Muscle of back (tissue), 11 donors: ENCODE measurements around the gene COL6A2. TPM values are rescaled to one million over a fixed set of nuclear protein-coding genes. Genes with fewer than 3 reads are reported as not detected.
"Not testable (repeated sequence)": the region's sequence is repeated elsewhere in the genome, so short reads cannot be mapped to it uniquely, and the experiment has no call there.

ENCODE experiments used
- DNase-seq, 3 donors: peaks; one replicate each; pipeline versions ENCODE4 v3.0.0 to v3.0.0-alpha.2; 2013
- polyA plus RNA-seq, 10 donors: library from polyadenylated mRNA; unstranded; fragments of 120-200 nt; gene quantifications; one replicate each; pipeline ENCODE4 v1.2.1, GENCODE V29; 2013; ENCODE audit not compliant: insufficient read length in 10 of 10

COL6A2 gene
- polyA plus RNA-seq, 10 donors, result 464 to 978 (median 662) TPM

DNA sequence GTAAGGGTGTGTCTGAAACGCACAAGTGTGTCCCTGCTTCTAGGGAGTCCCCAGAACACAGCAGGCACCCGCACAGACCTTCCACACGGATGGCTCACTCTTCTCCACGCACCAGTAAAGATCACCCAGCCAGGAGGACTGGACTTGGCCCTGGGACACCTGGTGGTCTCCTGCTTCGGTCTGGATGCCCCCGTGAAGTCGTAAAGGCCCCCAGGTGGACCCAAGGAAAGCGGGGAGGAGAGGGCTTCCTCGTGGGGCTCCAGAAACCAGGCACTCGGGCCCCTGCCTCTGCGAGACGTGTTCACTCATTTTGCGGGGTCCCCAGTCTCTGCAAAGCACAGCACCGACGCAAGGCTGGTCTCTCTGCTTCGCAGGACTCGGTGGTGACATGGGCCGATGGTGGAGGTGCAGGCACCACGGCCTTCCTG lies 20.2 kb upstream of the COL6A2 start:
- no peak for DNase-seq

- no peak for DNase-seq
Measured at GRCh38 chr21:46078322-46078977, 19.5 kb upstream of the COL6A2 start.

DNA sequence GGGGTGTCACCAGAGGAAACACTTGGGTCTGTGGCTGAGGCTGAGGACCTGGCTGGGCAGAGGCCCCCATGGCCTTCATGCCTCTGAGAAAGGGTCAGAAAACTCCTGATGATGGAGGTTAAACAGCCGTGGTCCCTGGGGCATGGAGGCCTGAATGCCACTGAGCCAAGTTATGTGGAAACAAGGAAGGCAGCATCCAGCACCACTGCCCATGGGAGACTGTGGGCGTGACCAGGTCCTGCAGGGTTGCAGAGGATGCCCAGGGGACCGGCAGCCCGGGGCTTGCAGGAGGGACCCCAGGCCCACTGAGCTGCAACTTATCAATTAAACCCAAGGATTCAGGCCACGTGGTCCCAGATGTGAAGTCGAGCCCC lies 18.9 kb upstream of the COL6A2 start:
- DNase-seq, result no peak

GRCh38 chr21:46079352-46080170 lies 18.4 kb upstream of the COL6A2 start:
- peak; percentile 62 to 92 (median 87) for DNase-seq

DNA sequence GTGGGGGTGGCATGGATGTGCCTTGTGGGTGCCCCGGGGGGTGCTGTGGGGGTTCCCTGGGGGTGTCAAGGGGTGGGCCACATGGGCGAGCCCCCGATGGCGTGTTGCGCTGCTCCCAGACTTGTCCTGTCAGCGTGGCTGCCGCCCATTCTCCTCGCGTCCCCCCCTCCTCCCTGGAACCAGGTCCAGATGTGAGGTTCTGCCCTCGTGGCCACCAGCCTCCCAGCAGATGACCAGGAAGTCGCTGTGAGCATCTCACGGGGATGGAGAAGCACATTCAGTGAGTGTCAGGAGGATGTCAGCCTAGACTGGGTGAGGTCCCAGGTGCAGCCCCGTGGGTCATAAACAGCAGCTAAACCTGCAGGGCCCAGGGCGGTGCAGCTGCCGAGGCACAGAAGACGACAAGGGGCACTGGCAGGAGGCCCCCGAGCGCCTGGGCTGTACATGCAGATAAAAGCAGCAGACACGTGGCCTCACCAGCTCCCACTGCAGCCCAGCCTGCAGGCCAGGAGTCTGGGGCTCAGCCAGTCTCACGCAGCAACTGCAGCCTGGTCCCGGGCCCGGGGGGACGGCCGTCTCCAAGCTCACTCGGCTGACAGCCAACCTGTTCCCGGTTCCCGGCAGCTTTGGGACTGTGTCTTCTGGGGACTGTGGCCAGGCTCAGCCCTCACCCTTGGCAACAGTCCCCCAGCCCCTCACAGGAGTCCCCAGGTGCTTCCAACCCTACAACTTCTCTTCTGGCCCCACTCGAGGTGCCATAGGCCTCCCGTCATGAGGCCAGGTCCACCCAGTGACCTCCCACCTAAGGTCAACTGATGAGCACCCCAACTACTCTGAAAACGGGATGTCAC lies 17.5 kb upstream of the COL6A2 start:
- DNase-seq, result peak in 1 of 3 donors; percentile 68

DNA sequence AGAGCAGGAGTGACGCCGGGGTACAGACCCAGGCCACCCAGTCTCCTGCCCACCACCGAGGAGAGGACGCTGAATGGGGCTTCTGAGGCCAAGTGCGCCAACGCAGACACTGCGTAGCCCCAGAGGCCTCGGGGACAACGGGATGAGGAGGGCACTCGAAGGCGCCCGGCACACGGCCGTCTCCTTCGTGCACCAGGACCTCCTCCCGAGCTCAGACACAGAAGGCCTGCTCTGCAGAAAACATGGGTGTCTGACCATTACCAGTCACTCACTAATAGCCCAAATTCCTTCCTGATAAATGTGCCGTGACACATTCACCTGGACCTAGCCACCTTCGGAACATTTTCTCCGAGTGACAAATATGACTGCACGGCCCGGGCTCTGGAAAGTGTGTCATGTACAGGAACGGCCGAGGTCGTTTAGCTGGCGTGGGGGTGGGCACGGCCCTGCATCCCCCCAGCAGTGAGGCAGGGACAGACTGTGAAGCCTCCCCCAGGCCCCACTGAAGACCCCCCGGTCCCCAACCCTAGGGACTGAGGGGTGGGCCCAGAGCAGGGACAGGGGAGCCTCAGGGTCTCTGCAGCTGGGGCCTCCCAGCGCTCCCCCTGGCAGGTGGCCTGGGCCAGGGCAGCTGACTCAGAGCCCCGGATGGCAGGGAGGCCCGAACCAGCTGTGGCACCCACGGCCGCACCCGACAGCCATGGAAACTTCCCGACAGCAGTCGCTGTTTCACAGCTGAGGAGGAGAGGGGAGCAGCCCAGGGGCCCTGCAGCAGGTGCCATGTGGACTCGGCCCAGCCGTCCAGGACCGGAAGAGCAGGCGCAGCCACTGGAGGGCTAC lies 16.7 kb upstream of the COL6A2 start:
- peak in 1 of 3 donors; percentile 75 for DNase-seq

DNA sequence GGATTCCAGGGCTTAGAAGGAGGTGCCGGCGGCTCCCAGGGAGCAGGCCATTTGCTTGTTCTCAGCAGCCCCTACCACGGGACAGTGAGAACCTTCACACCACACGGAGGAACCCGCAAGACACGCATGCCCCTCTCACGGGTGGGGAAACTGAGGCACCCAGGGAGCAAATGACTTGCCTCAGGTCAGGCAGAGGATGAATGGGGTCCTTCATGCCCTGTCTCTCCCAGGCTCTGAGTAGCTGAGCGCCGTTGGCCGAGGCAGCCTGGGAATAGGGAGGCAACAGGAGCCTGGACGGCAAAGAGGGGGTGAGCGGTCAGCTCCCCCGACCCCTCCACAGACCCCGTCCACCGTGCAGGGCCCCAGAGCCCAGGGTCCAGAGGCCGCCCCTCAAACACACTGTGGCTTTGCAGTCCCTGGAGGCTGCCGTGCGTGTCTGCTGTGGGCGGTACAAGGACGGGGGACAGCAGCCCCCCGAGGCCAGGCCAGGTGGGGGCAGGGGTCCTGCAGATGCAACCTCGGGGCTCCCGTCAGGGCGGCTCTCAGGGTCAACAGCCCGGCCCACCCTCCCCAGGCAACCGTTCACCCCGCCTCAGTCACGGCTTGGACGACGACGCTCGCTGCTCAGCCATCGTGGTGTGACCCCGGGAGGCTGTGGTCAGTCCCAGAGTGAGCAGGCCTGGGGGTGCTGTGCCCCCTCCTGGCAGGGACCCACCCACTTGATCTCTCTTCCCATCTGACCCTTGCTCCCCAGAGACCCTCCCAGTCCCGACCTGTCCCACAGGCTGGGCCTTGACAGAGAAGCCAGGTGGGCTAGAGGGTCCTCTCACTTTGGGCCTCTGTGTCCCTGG lies 15.8 kb upstream of the COL6A2 start:
- DNase-seq, result no peak

DNA sequence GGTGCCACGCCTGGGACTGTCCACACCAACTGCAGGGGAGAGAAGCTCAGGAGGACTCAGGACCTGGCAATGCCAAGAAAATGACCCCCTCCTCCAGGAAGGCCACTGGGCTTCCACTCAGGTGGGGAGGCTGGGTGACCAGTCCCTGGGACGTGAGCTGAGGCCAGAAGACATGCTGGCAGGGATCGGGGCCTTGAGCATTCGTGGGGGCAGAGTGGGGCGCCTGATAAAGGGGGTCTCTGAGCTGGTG lies 15.3 kb upstream of the COL6A2 start:
- no peak for DNase-seq

DNA sequence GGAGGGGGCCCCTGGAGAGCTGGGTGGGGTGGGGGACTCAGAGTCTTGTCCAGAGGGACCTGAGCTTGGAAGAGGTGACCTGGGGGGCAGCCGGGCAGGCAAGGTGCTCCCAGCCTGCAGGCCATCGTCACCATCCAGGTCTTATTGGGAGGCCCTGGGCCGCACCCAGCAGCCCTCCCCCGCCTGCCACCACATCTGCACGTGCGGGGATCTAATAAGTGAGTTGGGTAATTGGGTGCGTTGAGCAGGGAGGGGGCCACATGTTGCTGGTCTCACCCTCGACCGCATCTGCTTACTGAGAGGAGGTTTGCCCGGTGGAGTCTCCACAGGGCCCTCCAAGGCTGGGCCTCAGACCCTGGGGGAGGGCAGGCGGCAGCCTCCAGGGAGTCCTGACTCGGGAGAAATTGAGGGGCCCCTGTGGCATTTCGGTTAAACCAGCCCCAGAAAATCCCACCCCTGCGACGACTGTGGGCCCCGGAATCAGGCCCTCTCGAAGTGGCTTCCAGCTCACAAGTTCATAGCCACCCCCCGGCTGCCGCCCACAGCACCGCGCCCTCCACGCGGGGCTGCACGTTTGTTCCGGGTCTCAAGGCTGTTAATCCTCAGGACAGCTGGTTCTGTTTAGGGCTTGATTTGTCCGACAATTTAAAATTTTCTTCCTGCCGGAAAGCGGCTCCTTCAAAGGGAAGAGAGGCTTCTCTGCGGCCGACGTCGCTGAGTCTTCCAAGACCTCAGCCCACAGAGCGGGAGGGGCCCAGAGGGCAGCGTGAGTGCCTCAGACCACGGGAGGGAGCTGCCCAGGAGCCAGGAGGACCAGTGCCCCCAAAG lies 14.7 kb upstream of the COL6A2 start:
- peak in 1 of 3 donors; percentile 86 for DNase-seq

GRCh38 chr21:46083791-46084561 lies 13.9 kb upstream of the COL6A2 start:
- DNase-seq, result no peak

DNA sequence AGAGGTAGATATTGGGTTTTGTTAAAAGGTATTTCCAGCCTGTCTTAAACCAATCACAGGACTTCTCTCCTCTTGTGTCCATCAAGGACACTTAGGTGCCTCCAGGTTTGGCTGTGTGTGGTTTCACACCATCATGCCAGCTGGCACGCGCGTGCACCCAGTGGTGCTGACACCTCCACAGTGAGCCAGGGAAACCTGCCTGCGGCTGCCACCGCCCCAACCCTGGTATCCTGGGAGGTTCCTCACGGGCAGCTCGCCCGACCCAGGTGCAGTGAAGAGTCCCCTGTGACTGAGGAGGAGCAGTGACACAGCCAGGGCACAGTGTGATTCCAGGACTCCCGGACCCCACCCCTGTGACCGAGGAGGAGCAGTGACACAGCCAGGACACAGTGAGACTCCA lies 13.2 kb upstream of the COL6A2 start:
- DNase-seq, result no peak

- DNase-seq, result not testable (repeated sequence)
Measured at GRCh38 chr21:46085259-46085658, 12.7 kb upstream of the COL6A2 start.

DNA sequence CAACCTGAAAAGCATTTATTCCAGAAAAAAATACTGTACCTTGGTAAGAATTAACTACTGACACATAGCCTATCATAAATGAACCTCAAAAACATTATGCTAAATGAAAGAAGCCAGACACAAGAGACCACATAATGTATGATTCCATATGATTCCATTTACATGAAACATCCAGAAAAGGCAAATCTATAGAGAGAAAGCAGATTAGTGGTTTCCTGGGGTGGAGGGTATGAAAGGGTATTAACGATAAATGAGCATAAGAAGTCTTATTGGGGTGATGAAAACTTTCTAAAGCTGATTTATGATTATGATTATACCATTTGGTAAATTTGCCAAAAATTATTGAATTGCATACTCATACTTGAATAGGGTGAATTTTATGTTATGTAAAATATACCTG lies 10.3 kb upstream of the COL6A2 start:
- DNase-seq, result no peak

GRCh38 chr21:46088189-46088588 lies 9.7 kb upstream of the COL6A2 start:
- DNase-seq, result no peak

DNA sequence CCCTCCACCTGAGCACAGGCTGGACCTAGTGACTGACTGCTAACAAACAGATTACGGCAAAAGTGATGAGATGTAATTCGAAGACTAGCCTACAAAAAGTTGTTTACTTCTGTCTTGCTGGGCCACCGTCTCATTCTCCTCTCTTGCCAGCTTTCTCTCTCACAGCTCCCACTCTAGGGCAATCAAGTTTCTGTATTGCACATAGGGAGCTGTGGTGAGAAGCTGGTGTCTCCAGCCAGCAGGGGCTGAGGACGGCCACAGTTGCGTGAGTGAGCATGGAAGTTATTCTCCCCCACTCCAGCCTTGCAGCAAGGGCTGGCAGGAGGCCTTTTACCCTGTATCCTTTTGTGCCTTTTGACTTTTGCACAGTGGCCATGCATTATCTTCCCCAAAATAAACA lies 8.6 kb upstream of the COL6A2 start:
- DNase-seq, result no peak

DNA sequence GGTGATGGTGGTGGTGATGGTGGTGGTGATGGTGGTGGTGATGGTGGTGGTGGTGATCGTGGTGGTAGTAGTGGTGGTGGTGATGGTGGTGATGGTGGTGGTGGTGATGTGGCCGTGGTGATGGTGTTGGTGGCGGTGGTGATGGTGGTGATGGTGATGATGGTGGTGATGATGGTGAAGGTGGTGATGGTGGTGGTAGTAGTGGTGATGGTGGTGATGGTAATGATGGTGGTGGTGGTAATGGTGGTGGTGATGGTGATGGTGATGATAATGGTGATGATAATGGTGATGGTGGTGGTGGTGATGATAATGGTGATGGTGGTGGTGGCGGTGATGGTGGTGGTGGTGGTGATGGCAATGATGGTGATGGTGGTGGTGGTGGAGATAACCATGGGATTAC lies 6.8 kb upstream of the COL6A2 start:
- DNase-seq, result no peak

DNA sequence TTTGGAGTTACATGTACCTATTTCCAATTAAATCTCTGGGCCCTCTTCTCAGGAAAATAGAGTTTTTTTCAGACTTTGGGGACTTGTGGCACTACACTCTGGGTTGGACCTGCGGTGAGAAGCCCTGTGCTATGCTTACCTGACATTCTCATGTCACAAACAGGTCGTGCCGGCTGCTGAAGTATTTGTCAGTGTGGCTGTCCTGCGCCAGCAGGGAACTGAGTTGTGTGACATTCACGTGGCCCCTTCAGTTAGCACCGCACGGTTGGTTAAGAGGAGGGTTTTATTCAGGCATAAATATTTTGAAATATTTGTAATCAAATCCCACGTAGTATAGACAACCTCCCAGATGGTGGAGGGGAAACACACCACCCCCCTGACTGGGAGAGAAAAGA lies 6.3 kb upstream of the COL6A2 start:
- no peak for DNase-seq

- DNase-seq, result peak; percentile 84 to 95 (median 91)
Measured at GRCh38 chr21:46092026-46092764, 5.7 kb upstream of the COL6A2 start.
